Heart left ventricle (tissue), 16 donors: ENCODE data around the gene CPT1B. TPM values are rescaled to one million over a fixed set of nuclear protein-coding genes. Genes with fewer than 3 reads are reported as not detected.

Experiments
- ATAC-seq, 4 donors: fragments of 200-7000 bp; cut with Tn5 transposase; one replicate each; pipeline ENCODE4 v1.9.1; 2020 to 2022; ENCODE audit warnings: moderate library complexity in 4 of 4, mild to moderate bottlenecking in 3 of 4, moderate number of reproducible peaks in 1 of 4
- DNase-seq, 5 donors: peaks; one replicate each; pipeline ENCODE4 v3.0.0-alpha.2; 2020
- H3K27ac ChIP-seq, 12 donors: fragments of 200-600 bp; sonication (generic) in 4 of 12; one replicate each; pipeline versions ENCODE4 v1.5.0 to v1.8.0; 2016 to 2022; ENCODE audit warnings: mild to moderate bottlenecking in 2 of 12
- H3K27me3 ChIP-seq, 9 donors: fragments of 200-600 bp; sonication (generic) in 2 of 9; one replicate each; pipeline versions ENCODE4 v1.5.1 to v1.8.0; 2016 to 2022; ENCODE audit warnings: mild to moderate bottlenecking in 3 of 9
- H3K36me3 ChIP-seq, 9 donors: fragments of 200-600 bp; sonication (generic) in 2 of 9; one replicate each; pipeline versions ENCODE4 v1.5.0 to v1.8.0; 2018 to 2022; ENCODE audit warnings: mild to moderate bottlenecking in 2 of 9
- H3K4me1 ChIP-seq, 12 donors: fragments of 200-600 bp; sonication (generic) in 4 of 12; one replicate each; pipeline versions ENCODE4 v1.5.0 to v1.8.0; 2016 to 2022; ENCODE audit warnings: mild to moderate bottlenecking in 3 of 12
- H3K4me3 ChIP-seq, 12 donors: fragments of 200-600 bp; sonication (generic) in 4 of 12; one replicate each; pipeline versions ENCODE4 v1.5.0 to v1.8.0; 2017 to 2022; ENCODE audit warnings: mild to moderate bottlenecking in 9 of 12, moderate library complexity in 4 of 12
- H3K9me3 ChIP-seq, 12 donors: fragments of 200-600 bp; sonication (generic) in 4 of 12; one replicate each; pipeline versions ENCODE4 v1.5.0 to v1.8.0; 2016 to 2022; ENCODE audit warnings: mild to moderate bottlenecking in 1 of 12
- CTCF ChIP-seq, 12 donors: fragments of 200-600 bp; sonication (generic) in 4 of 12; IDR thresholded peaks; one replicate each; pipeline versions ENCODE4 v1.5.0 to v1.8.0; 2018 to 2022; ENCODE audit warnings: antibody characterized with exemption in 12 of 12, mild to moderate bottlenecking in 5 of 12
- POLR2A ChIP-seq, 2 donors: fragments of 450-650 bp; IDR thresholded peaks; one replicate each; pipeline ENCODE4 v1.6.1; 2017; ENCODE audit warnings: antibody characterized with exemption in 2 of 2, mild to moderate bottlenecking in 2 of 2, moderate library complexity in 2 of 2
- WGBS, 4 donors: extraction: QIAGEN DNeasy Blood & Tissue Kit in 2 of 4; methylation state at CpG; one replicate each; pipeline versions ENCODE4 v1.1.5 to v1.1.7; 2013 to 2018; 5-methylcytosine and 5-hydroxymethylcytosine counted together
- intact Hi-C, 10 donors: fragments of 100-400 bp; cut with DNase I; formaldehyde crosslinking; loops; one replicate each; pipeline versions ENCODE4 v1.11.1 to v1.14.2; 2022
- polyA plus RNA-seq, 2 donors: library from polyadenylated mRNA; stranded (reverse); fragments of 200-250 nt; gene quantifications; one replicate each; pipeline ENCODE4 v1.2.3, GENCODE V29; 2013
- total RNA-seq, 9 donors: library from RNA; depleted of rRNA in 2 of 9; stranded (reverse); fragments of >200 nt in 2 of 9; fragmentation: NEBNext Ultra II Directional in 3 of 9; extraction: Animal tissue kit (Norgen Biotek cat#: 25700) in 3 of 9; gene quantifications; one replicate each; pipeline versions ENCODE4 v1.1.0 to v1.2.4, GENCODE V29; 2016 to 2023
- donor health status: ischemic (EF 13 %, LVEDD 7.1; RV severe dilation, severe dysfunction).
- donor health status: healthy with polysubstance abuse.
- donor health status: DM: no; HTN: yes; CAD: no.
- donor health status: DM: no; HTN: no; CAD: no.
- donor health status: ischemic (EF 25% LVEDD 6.9; RV normal size, moderate dysfunction).
- donor health status: ischemic (EF 25% LVEDD 5.7; RV mildly dilated, moderate dysfunction).
- donor health status: healthy.
- donor health status: DM: yes; HTN: yes; CAD: no.
- donor health status: ischemic (EF 35%, LVEDD 5.7; RV mildly dilated, moderate dysfunction).
- donor health status: nonischemic (EF 11% LVEDD 7.7; RV severe dilation, severe dysfunction).
- donor health status: DM: yes; HTN: yes; CAD: no.
- donor health status: PGD.
- donor health status: ischemic (EF 29% LVEDD 5.4; RV normal size, mild dysfunction).
- donor health status: nonischemic (EF 23%, LVEDD 6.1; RV moderate dilation, normal function).

Gene CPT1B
- total and polyA plus RNA-seq, 11 donors, result 51.4 to 467 (median 303) TPM

- Histone ChIP-seq H3K4me3 (no peak overlapping the region), H3K4me1 (no peaks in the 10 kb centered on the region), H3K27me3 (peaks cover 0 to 5% (median 0%) of the 10 kb centered on the region in 9 donors), H3K9me3 (no peaks in the 10 kb centered on the region), H3K27ac (no peak overlapping the region), H3K36me3 (no peaks in the 10 kb centered on the region)
- ATAC-seq (no peak), DNase-seq (no peak)
- 79 to 83% (median 82%) methylated on average over 5 of the region's 5 CpGs for WGBS, 4 donors
- no peak for TF ChIP-seq CTCF (IDR thresholded peaks at IDR 0.05)
- no peak for TF ChIP-seq POLR2A (IDR thresholded peaks at IDR 0.05)
- intact Hi-C loops, result no loop called here
Measured at GRCh38 chr22:50556703-50557102, 21.5 kb downstream of the CPT1B start.

- DNase-seq (no peak), ATAC-seq (no peak)
- TF ChIP-seq POLR2A (IDR thresholded peaks at IDR 0.05) (no peak), CTCF (IDR thresholded peaks at IDR 0.05) (no peak)
- no peak overlapping the region for H3K4me3 ChIP-seq
- 82 to 91% (median 83%) methylated on average over 8 of the region's 8 CpGs for WGBS, 4 donors
- intact Hi-C loops, result no loop called here
- no peaks in the 10 kb centered on the region for H3K9me3 ChIP-seq
- H3K36me3 ChIP-seq, result no peaks in the 10 kb centered on the region
- no peak overlapping the region for H3K27ac ChIP-seq
- peaks cover 0 to 16% (median 6%) of the 10 kb centered on the region in 12 donors for H3K4me1 ChIP-seq
- H3K27me3 ChIP-seq, result peaks cover 11 to 37% (median 18%) of the 10 kb centered on the region in 9 donors
Measured at GRCh38 chr22:50553310-50553709, 24.9 kb downstream of the CPT1B start.

- no peak for TF ChIP-seq CTCF (IDR thresholded peaks at IDR 0.05)
- no peak for TF ChIP-seq POLR2A (IDR thresholded peaks at IDR 0.05)
- no peak for DNase-seq
- intact Hi-C loops, result no loop called here
- Histone ChIP-seq H3K4me1 (peaks cover 0 to 28% (median 8%) of the 10 kb centered on the region in 12 donors), H3K27me3 (peaks cover 24 to 54% (median 33%) of the 10 kb centered on the region in 9 donors), H3K36me3 (no peaks in the 10 kb centered on the region), H3K9me3 (no peaks in the 10 kb centered on the region), H3K27ac (no peak overlapping the region), H3K4me3 (no peak overlapping the region)
- 90 to 99% (median 93%) methylated on average over 11 of the region's 11 CpGs for WGBS, 4 donors
- ATAC-seq, result no peak
Measured at GRCh38 chr22:50551160-50551752, 27.0 kb downstream of the CPT1B start.

- H3K27ac ChIP-seq, result no peak overlapping the region
- no peak for TF ChIP-seq CTCF (IDR thresholded peaks at IDR 0.05)
- ATAC-seq (no peak), DNase-seq (no peak)
- H3K4me1 ChIP-seq, result peaks cover 0 to 37% (median 8%) of the 10 kb centered on the region in 12 donors
- peaks cover 24 to 63% (median 36%) of the 10 kb centered on the region in 9 donors for H3K27me3 ChIP-seq
- H3K9me3 ChIP-seq, result no peaks in the 10 kb centered on the region
- WGBS, 4 donors, result 88 to 92% (median 92%) methylated on average over 8 of the region's 8 CpGs
- no peak overlapping the region for H3K4me3 ChIP-seq
- H3K36me3 ChIP-seq, result no peaks in the 10 kb centered on the region
- intact Hi-C loops, result no loop called here
Measured at GRCh38 chr22:50550395-50550794, 27.8 kb downstream of the CPT1B start.
